ENCODE measurements around the gene CRHR1.

DNA sequence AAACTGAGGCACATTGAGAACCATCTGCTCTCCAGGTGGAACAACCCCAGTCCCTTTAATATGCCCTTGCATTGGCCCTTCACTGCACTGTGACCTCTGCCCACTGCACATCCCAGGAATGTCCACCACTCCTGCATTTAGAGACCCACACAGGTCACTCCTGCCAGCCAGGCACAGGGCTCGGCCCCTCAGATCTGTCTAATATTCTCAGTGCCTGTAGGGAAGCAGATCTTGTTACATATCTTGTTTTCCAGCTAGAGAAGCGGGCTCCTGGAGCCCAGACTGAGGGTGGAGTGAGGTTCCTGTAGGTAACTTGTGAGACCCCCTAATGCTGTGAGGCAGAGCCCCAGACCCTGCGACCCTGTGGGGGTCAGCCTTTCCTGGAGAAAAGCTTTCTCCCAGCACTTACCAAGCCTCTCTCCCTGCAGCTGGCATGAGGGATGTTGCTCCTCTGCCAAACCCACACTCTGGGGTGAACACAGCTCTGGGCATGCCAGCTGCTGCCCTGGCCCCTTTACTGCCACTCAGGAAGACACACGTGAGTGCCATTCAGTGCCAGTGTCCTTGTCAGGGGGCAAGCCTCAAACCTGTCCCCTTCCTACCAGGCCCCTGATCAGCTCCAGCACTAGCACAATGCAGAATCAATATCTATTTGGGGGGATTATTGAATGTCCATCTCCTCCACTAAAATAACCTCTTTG is 40.3 kb upstream of the CRHR1 start:
- TF ChIP-seq, protein P1, sequence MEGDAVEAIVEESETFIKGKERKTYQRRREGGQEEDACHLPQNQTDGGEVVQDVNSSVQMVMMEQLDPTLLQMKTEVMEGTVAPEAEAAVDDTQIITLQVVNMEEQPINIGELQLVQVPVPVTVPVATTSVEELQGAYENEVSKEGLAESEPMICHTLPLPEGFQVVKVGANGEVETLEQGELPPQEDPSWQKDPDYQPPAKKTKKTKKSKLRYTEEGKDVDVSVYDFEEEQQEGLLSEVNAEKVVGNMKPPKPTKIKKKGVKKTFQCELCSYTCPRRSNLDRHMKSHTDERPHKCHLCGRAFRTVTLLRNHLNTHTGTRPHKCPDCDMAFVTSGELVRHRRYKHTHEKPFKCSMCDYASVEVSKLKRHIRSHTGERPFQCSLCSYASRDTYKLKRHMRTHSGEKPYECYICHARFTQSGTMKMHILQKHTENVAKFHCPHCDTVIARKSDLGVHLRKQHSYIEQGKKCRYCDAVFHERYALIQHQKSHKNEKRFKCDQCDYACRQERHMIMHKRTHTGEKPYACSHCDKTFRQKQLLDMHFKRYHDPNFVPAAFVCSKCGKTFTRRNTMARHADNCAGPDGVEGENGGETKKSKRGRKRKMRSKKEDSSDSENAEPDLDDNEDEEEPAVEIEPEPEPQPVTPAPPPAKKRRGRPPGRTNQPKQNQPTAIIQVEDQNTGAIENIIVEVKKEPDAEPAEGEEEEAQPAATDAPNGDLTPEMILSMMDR (conservative IDR thresholded peaks at IDR 0.05): no peak
- no peak for TF ChIP-seq ZFX (IDR thresholded peaks at IDR 0.05)

Data from C4-2B (cell line).